SK-N-SH (cell line): Measurements from ENCODE around the gene HRH2.

ENCODE experiments used
- CTCF ChIP-seq: fragments of 200-600 bp; sonication (generic); IDR thresholded peaks from 2 replicates; pipeline ENCODE4 v1.6.1; 2017; ENCODE audit warnings: antibody characterized with exemption, mild to moderate bottlenecking, moderate library complexity
- POLR2AphosphoS5 ChIP-seq: IDR thresholded peaks from 2 replicates; pipeline ENCODE4 v1.6.1; 2012; ENCODE audit warnings: low read depth, low read length
- RAD21 ChIP-seq: IDR thresholded peaks from 2 replicates; pipeline ENCODE4 v1.6.1; 2012; ENCODE audit warnings: mild to moderate bottlenecking, low read length
- RFX5 ChIP-seq: IDR thresholded peaks from 2 replicates; pipeline ENCODE4 v1.6.1; 2012; ENCODE audit warnings: mild to moderate bottlenecking, improper control_type of control experiment, low read length
- TAF1 ChIP-seq: IDR thresholded peaks from 2 replicates; pipeline ENCODE4 v1.6.1; 2012; ENCODE audit warnings: low read depth, mild to moderate bottlenecking, low read length, moderate library complexity, borderline replicate concordance
- USF1 ChIP-seq: IDR thresholded peaks from 2 replicates; pipeline ENCODE4 v1.4.0; 2012; ENCODE audit warnings: low read depth, borderline replicate concordance

GRCh38 chr5:175694371-175695160 is 36.7 kb downstream of the HRH2 start:
- TF ChIP-seq CTCF (no peak), RAD21 (no peak), TAF1 (no peak), RFX5 (no peak), POLR2AphosphoS5 (no peak), USF1 (no peak)
